Mesenteric fat pad (tissue), 1 donor: ENCODE data around the gene FUOM. TPM values are rescaled to one million over a fixed set of nuclear protein-coding genes. Genes with fewer than 3 reads are reported as not detected.
"Not testable (repeated sequence)": the region's sequence is repeated elsewhere in the genome, so short reads cannot be mapped to it uniquely, and the experiment has no call there.

Source experiments
- DNase-seq: peaks from one replicate; pipeline ENCODE4 v3.0.0-alpha.2; 2020; ENCODE audit warnings: low spot score
- total RNA-seq: library from RNA; stranded (reverse); fragmentation: NEBNext Ultra II Directional; extraction: Animal tissue kit (Norgen Biotek cat#: 25700); gene quantifications from one replicate; pipeline ENCODE4 v1.2.1, GENCODE V29; 2021
- donor health status: DM: yes; HTN: yes; CAD: no.

Gene FUOM
- total RNA-seq, 1 donor from 2014 or later, result 19.0 TPM

- DNase-seq, result no peak
Observed at GRCh38 chr10:133370030-133370786, 12.4 kb upstream of the FUOM start.

GRCh38 chr10:133368153-133368552 lies 10.3 kb upstream of the FUOM start:
- no peak for DNase-seq

- not testable (repeated sequence) for DNase-seq
Observed at GRCh38 chr10:133367461-133367860, 9.6 kb upstream of the FUOM start.

GRCh38 chr10:133366751-133367150 lies 8.9 kb upstream of the FUOM start:
- DNase-seq, result no peak

GRCh38 chr10:133366130-133366478 lies 8.3 kb upstream of the FUOM start:
- DNase-seq, result no peak

- no peak for DNase-seq
Observed at GRCh38 chr10:133365461-133366129, 7.8 kb upstream of the FUOM start.

GRCh38 chr10:133364645-133365431 lies 7.0 kb upstream of the FUOM start:
- DNase-seq, result no peak

GRCh38 chr10:133362846-133363245 lies 5.0 kb upstream of the FUOM start:
- no peak for DNase-seq

- DNase-seq, result no peak
Observed at GRCh38 chr10:133361773-133362441, 4.1 kb upstream of the FUOM start.

GRCh38 chr10:133361227-133361626 lies 3.4 kb upstream of the FUOM start:
- no peak for DNase-seq

GRCh38 chr10:133359972-133360610 lies 2.3 kb upstream of the FUOM start:
- DNase-seq, result no peak

- no peak for DNase-seq
Observed at GRCh38 chr10:133359554-133359971, 1.7 kb upstream of the FUOM start.

- no peak for DNase-seq
Observed at GRCh38 chr10:133358925-133359310, 1.1 kb upstream of the FUOM start.

GRCh38 chr10:133358162-133358924 lies 524 bp upstream of the FUOM start:
- DNase-seq, result no peak

- no peak for DNase-seq
Observed at GRCh38 chr10:133356549-133357284, 1.1 kb downstream of the FUOM start.

GRCh38 chr10:133355991-133356390 lies 1.8 kb downstream of the FUOM start:
- DNase-seq, result no peak

GRCh38 chr10:133355266-133355665 lies 2.6 kb downstream of the FUOM start:
- no peak for DNase-seq

GRCh38 chr10:133354672-133355240 lies 3.1 kb downstream of the FUOM start:
- DNase-seq, result no peak

GRCh38 chr10:133353988-133354605 lies 3.7 kb downstream of the FUOM start:
- no peak for DNase-seq
